ENCODE results near the gene RILP.
A peak's percentile ranks its signal among the peaks of the same experiment; 100 is the strongest.

The RILP gene

GRCh38 chr17:1627982-1628855 lies 21.4 kb downstream of the RILP start, which contains the start of gene SLC43A2:
Gene SLC43A2 (minus strand): TSS chr17:1628834. CDS start chr17:1627874, 960 bp downstream.
- peak; percentile 57 for DNase-seq

GRCh38 chr17:1627182-1627981 lies 22.3 kb downstream of the RILP start:
- no peak for DNase-seq

GRCh38 chr17:1626333-1626732 lies 23.3 kb downstream of the RILP start:
- DNase-seq, result no peak

- no peak for DNase-seq
Measured at GRCh38 chr17:1625581-1625980, 24.1 kb downstream of the RILP start.

GRCh38 chr17:1625053-1625452 lies 24.6 kb downstream of the RILP start:
- no peak for DNase-seq

GRCh38 chr17:1624650-1625049 lies 25.0 kb downstream of the RILP start:
- no peak for DNase-seq

GRCh38 chr17:1623057-1623630 lies 26.5 kb downstream of the RILP start:
- no peak for DNase-seq

- DNase-seq, result no peak
Measured at GRCh38 chr17:1621273-1621954, 28.3 kb downstream of the RILP start.

GRCh38 chr17:1620486-1620885 lies 29.2 kb downstream of the RILP start:
- DNase-seq, result no peak

GRCh38 chr17:1617620-1618174 lies 32.0 kb downstream of the RILP start:
- DNase-seq, result no peak

- no peak for DNase-seq
Measured at GRCh38 chr17:1616101-1616500, 33.6 kb downstream of the RILP start.

GRCh38 chr17:1612400-1612799 lies 37.3 kb downstream of the RILP start:
- no peak for DNase-seq

GRCh38 chr17:1611715-1612114 lies 38.0 kb downstream of the RILP start:
- no peak for DNase-seq

- DNase-seq, result no peak
Measured at GRCh38 chr17:1608676-1609075, 41.0 kb downstream of the RILP start.

GRCh38 chr17:1607971-1608320 lies 41.7 kb downstream of the RILP start:
- no peak for DNase-seq

- DNase-seq, result no peak
Measured at GRCh38 chr17:1606352-1606985, 43.2 kb downstream of the RILP start.

GRCh38 chr17:1605681-1606351 lies 43.9 kb downstream of the RILP start:
- DNase-seq, result no peak

GRCh38 chr17:1604831-1605528 lies 44.7 kb downstream of the RILP start:
- no peak for DNase-seq

GRCh38 chr17:1601571-1601970 lies 48.1 kb downstream of the RILP start:
- no peak for DNase-seq

- DNase-seq, result no peak
Measured at GRCh38 chr17:1598399-1599095, 51.1 kb downstream of the RILP start.

Measured in HCEC 1CT (cell line).